Measurements from ENCODE around the gene IP6K1.
A peak's percentile ranks its signal among the peaks of the same experiment; 100 is the strongest.
"Not testable (repeated sequence)": the region's sequence is repeated elsewhere in the genome, so short reads cannot be mapped to it uniquely, and the experiment has no call there.

Gene IP6K1

GRCh38 chr3:49686769-49687423 is 99.4 kb downstream of the IP6K1 start:
- intact Hi-C loops (cut with DNase I; ENCODE audit: low total_unique reads); H3K9me3 ChIP-seq; H3K27me3 ChIP-seq; DNase-seq: not testable (repeated sequence)
- Histone ChIP-seq H3K4me3 (peak overlapping the region; percentile 36 to 46), H3K27ac (peak overlapping the region; percentile 4 to 33), H3K4me1 (peaks cover 0 to 47% (median 33%) of the 10 kb centered on the region in 4 donors), H3K36me3 (peaks cover 16 to 29% (median 22%) of the 10 kb centered on the region in 3 donors)

GRCh38 chr3:49686346-49686745 is 100.0 kb downstream of the IP6K1 start:
- DNase-seq; H3K27me3 ChIP-seq; intact Hi-C loops (cut with DNase I; ENCODE audit: low total_unique reads); H3K9me3 ChIP-seq: not testable (repeated sequence)
- H3K4me3 ChIP-seq = peak overlapping the region; percentile 36 to 46
- peak overlapping the region; percentile 4 to 33 for H3K27ac ChIP-seq
- H3K36me3 ChIP-seq = peaks cover 22 to 35% (median 27%) of the 10 kb centered on the region in 3 donors
- H3K4me1 ChIP-seq = peaks cover 0 to 41% (median 31%) of the 10 kb centered on the region in 4 donors

GRCh38 chr3:49685846-49686245 is 100.5 kb downstream of the IP6K1 start:
- H3K27ac ChIP-seq = not testable (repeated sequence)
- H3K4me3 ChIP-seq = peak overlapping the region; percentile 36 to 46

GRCh38 chr3:49685103-49685502 is 101.2 kb downstream of the IP6K1 start:
- intact Hi-C loops (cut with DNase I; ENCODE audit: low total_unique reads); H3K27me3 ChIP-seq; H3K27ac ChIP-seq; H3K4me3 ChIP-seq; DNase-seq; H3K9me3 ChIP-seq: not testable (repeated sequence)
- peaks cover 0 to 29% (median 18%) of the 10 kb centered on the region in 4 donors for H3K4me1 ChIP-seq
- H3K36me3 ChIP-seq = peaks cover 33 to 47% (median 40%) of the 10 kb centered on the region in 3 donors

More at GRCh38 chr3:49685846-49686245, 100.5 kb downstream of the IP6K1 start:
- peaks cover 0 to 36% (median 26%) of the 10 kb centered on the region in 4 donors for H3K4me1 ChIP-seq
- H3K27me3 ChIP-seq; intact Hi-C loops (cut with DNase I; ENCODE audit: low total_unique reads); H3K9me3 ChIP-seq; DNase-seq: not testable (repeated sequence)
- H3K36me3 ChIP-seq = peaks cover 27 to 40% (median 32%) of the 10 kb centered on the region in 3 donors

- H3K4me3 ChIP-seq; DNase-seq; intact Hi-C loops (cut with DNase I; ENCODE audit: low total_unique reads); H3K27me3 ChIP-seq; H3K27ac ChIP-seq; H3K9me3 ChIP-seq: not testable (repeated sequence)
- peaks cover 39 to 54% (median 46%) of the 10 kb centered on the region in 3 donors for H3K36me3 ChIP-seq
- peaks cover 0 to 26% (median 15%) of the 10 kb centered on the region in 4 donors for H3K4me1 ChIP-seq
Observed at GRCh38 chr3:49684453-49684852, 101.9 kb downstream of the IP6K1 start.

GRCh38 chr3:49683162-49683561 is 103.2 kb downstream of the IP6K1 start:
- H3K27me3 ChIP-seq = no peaks in the 10 kb centered on the region
- TF ChIP-seq CTCF (IDR thresholded peaks at IDR 0.05) = no peak
- no peak overlapping the region for H3K27ac ChIP-seq
- DNase-seq = no peak
- peaks cover 52 to 67% (median 59%) of the 10 kb centered on the region in 3 donors for H3K36me3 ChIP-seq
- peaks cover 0 to 16% (median 9%) of the 10 kb centered on the region in 4 donors for H3K4me1 ChIP-seq
- H3K9me3 ChIP-seq = no peaks in the 10 kb centered on the region
- H3K4me3 ChIP-seq = no peak overlapping the region
- intact Hi-C loops (cut with DNase I; ENCODE audit: low total_unique reads) = no loop called here

- Histone ChIP-seq H3K4me3 (no peak overlapping the region), H3K27me3 (no peaks in the 10 kb centered on the region), H3K36me3 (peaks cover 67 to 83% (median 75%) of the 10 kb centered on the region in 3 donors), H3K27ac (no peak overlapping the region), H3K9me3 (no peaks in the 10 kb centered on the region), H3K4me1 (peaks cover 0 to 9% (median 4%) of the 10 kb centered on the region in 4 donors)
- DNase-seq = no peak
- TF ChIP-seq CTCF (IDR thresholded peaks at IDR 0.05) = no peak
- intact Hi-C loops (cut with DNase I; ENCODE audit: low total_unique reads) = no loop called here
Observed at GRCh38 chr3:49681543-49681942, 104.8 kb downstream of the IP6K1 start.

- H3K36me3 ChIP-seq = peaks cover 71 to 87% (median 79%) of the 10 kb centered on the region in 3 donors
Observed at GRCh38 chr3:49681232-49681522, 105.2 kb downstream of the IP6K1 start.

More at GRCh38 chr3:49681232-49681522, 105.2 kb downstream of the IP6K1 start:
- Histone ChIP-seq H3K9me3 (no peaks in the 10 kb centered on the region), H3K27ac (no peak overlapping the region), H3K4me1 (peaks cover 0 to 6% (median 2%) of the 10 kb centered on the region in 4 donors), H3K27me3 (no peaks in the 10 kb centered on the region), H3K4me3 (no peak overlapping the region)
- TF ChIP-seq CTCF (IDR thresholded peaks at IDR 0.05) = no peak
- DNase-seq = no peak
- intact Hi-C loops (cut with DNase I; ENCODE audit: low total_unique reads) = no loop called here
